Measurements from ENCODE around the gene LPCAT4.

Gene LPCAT4

DNA sequence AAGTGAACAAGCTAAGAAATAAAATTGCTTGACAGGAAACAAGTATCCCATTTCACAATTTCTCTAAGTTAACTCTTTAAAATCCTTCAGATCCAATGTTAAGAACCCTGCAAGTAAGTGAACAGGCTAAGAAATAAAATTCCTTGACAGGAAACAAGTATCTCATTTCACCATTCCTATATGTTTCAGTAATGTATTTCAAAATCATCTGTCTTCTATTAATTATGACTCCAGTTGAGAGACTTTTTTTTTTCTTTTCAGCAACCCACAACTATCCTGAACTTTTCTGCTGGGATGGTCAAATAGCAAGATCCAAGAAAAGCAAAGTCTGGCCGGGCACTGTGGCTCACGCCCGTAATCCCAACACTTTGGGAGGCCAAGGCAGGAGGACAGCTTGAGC is 27.1 kb downstream of the LPCAT4 start:
- TF ChIP-seq, protein P1, sequence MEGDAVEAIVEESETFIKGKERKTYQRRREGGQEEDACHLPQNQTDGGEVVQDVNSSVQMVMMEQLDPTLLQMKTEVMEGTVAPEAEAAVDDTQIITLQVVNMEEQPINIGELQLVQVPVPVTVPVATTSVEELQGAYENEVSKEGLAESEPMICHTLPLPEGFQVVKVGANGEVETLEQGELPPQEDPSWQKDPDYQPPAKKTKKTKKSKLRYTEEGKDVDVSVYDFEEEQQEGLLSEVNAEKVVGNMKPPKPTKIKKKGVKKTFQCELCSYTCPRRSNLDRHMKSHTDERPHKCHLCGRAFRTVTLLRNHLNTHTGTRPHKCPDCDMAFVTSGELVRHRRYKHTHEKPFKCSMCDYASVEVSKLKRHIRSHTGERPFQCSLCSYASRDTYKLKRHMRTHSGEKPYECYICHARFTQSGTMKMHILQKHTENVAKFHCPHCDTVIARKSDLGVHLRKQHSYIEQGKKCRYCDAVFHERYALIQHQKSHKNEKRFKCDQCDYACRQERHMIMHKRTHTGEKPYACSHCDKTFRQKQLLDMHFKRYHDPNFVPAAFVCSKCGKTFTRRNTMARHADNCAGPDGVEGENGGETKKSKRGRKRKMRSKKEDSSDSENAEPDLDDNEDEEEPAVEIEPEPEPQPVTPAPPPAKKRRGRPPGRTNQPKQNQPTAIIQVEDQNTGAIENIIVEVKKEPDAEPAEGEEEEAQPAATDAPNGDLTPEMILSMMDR (IDR thresholded peaks at IDR 0.05; ENCODE audit: control insufficient read depth, extremely low read depth, insufficient read depth): no peak
- H3K4me3 ChIP-seq (ENCODE audit: low read depth, low read length): no peak overlapping the region
- no peak for DNase-seq (ENCODE audit: low read depth)

DNA sequence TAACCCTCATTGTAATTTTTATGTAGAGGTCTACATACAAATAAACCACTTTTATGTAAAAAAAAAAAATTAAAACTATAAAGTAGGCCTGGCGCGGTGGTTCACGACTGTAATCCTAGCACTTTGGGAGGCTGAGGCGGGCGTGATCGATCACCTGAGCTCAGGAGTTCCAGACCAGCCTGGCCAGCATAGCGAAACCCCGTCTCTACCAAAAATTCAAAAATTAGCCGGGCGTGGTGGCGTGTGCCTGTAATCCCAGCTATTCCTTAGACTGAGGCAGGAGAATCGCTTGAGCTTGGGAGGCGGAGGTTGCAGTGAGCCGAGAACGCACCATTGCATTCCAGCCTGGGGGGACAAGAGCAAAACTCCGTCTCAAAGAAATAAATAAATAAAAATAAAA is 28.6 kb downstream of the LPCAT4 start:
- H3K4me3 ChIP-seq (ENCODE audit: low read depth, low read length): peak overlapping the region; percentile 81
- TF ChIP-seq, protein P1 (IDR thresholded peaks at IDR 0.05; ENCODE audit: control insufficient read depth, extremely low read depth, insufficient read depth): no peak

DNA sequence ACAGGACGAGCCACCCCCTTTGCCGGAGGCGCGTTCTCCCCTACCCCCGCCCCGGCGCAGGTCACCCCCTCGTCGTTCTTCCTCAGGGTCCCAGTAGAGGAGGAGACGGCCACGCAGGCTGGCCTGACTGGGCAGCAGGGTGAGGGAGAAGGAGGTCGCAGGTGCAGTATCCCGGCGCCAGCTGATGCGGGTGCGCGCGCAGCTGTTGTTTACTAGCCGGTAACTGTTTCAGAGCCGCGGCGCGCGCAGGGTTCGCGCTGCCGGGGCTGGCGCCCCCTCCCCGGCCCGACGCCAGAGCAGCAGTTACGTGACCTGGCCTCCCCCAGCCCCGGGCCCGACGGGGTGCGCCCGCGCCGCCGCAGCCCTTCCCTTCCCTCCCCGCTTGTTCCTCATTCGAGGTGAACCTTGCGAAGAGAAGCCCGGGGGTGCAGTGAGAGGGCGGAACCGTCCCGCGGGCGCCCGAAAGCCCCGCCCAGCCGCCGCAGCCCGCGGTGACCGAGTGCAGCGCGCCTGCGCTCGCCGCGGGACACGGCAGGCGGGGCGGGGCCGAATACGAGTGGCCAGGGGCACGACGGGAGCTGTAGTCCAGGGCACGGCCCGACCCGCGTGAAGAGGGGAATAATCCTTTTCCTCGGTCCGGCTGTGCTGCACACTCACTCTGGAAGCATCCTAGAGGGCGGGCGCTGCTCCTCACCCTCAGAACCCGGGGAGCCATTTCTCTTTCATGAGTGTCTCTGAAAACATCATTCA is 29.3 kb downstream of the LPCAT4 start, which contains the start of gene SLC12A6:
SLC12A6 (minus strand) TSS at position 225 of the 750 bp plus-strand sequence. CDS start 1,101 bp downstream, outside the sequence.
- no peak for DNase-seq (ENCODE audit: low read depth)
- TF ChIP-seq, protein P1 (IDR thresholded peaks at IDR 0.05; ENCODE audit: control insufficient read depth, extremely low read depth, insufficient read depth): no peak
- H3K4me3 ChIP-seq (ENCODE audit: low read depth, low read length): peak within 1 kb of the TSS; percentile 81

More for the DNA sequence above, 28.6 kb downstream of the LPCAT4 start:
- DNase-seq (ENCODE audit: low read depth): no peak

DNA sequence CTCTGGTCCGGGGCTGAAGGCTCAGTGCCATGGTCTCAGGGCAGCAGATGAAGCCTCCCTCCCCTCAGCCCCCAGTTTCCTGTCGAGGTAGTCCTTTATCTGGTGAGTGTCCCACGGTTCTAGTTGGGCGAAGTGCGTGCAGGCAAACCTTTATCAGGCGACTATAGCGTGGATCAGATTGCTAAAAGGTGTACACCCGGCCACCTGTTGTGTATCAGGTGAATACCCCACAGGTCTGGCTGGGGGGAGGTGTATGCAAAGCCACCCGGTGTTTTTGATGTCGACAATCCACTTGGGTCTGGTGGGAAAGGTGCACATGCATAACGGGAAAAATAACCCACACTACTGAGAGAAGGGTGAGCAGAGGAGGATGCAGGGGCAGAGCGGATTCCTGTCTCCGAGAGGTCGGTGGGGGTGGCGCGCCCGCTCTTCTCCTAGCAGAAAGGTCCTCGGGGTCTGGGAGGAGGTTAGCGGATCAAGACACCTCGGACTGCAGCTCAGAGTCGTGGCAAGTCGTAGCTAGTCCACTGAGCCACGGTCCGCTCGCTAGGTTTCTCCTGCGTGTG is 29.9 kb downstream of the LPCAT4 start:
- TF ChIP-seq, protein P1 (IDR thresholded peaks at IDR 0.05; ENCODE audit: control insufficient read depth, extremely low read depth, insufficient read depth): no peak
- peak overlapping the region; percentile 81 for H3K4me3 ChIP-seq (ENCODE audit: low read depth, low read length)
- DNase-seq (ENCODE audit: low read depth): no peak

DNA sequence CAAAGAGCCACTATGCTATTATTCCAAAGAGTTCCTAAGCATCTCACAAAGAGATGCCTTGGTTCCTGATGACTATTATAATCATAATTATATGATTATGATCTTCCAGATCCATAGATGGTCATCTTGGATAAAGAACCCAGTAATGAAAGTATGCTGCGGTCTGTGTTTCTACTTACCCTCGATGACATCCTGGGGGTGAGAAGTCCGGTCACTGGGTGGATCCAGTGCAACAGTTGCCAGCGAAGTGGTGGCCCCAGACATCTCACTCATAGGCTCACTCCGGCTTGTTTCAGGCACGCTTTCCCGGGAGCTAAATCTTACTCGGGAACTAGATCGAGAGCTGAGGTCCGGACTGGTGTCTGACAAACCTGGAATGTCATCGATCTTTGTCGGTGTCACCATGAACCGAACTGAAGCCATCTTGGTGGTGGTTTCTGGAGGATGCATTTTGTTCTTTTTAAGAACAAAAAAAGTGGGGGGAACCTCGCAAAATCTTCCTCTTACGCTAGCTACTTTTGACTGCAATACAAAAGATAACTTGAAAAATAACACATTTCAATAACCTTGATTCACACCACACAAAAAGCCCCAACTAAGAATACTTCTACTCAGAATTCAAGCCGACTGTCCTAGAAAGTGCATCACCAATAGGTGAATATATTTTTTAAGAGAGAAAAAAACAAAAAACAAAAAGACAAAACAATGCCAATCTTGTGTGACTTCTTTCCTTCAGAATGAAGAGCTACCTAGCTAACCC is 30.6 kb downstream of the LPCAT4 start:
- H3K4me3 ChIP-seq (ENCODE audit: low read depth, low read length): peak overlapping the region; percentile 81; the same call in 1 of the 2 replicates
- no peak for DNase-seq (ENCODE audit: low read depth)
- TF ChIP-seq, protein P1 (IDR thresholded peaks at IDR 0.05; ENCODE audit: control insufficient read depth, extremely low read depth, insufficient read depth): no peak

DNA sequence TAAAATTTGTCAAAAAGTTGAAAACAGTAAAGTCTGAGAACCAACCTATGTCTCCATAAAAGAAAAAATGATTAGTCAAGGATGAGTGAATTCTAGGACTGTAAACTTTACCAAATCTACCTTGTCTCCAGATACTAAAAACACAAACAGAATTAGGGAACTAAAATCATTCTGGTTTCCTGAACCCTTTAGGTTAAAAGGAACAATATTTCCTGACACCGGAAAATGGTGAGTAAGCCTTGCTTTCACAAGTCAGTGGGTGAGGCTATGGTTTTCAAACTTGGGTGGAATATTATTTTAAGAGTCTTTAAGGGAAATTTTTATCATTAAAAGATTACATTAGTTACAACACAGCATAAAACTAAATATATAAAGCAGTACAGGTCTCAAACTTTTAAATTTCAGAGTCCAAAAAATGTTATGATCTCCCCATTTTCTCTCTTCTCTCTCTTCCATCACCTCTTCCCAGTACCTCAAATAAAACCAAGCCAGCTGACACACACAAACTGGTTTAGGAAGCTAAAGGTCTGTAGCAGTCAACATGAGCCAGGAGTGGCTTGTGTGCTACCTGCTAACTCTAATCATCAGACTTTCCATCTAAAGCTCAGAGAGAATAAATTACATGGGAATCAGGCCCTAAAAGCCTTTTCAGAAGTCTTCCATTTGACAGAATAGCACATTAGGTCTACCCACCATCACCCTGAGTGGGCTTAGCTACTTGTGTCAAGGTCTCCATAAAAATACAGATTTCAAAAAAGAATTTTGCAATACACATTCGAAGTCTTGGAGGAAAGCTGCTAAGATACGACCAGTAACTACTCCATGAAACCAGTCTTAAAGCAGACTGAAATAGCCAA is 31.6 kb downstream of the LPCAT4 start:
- no peak for DNase-seq (ENCODE audit: low read depth)
- TF ChIP-seq, protein P1 (IDR thresholded peaks at IDR 0.05; ENCODE audit: control insufficient read depth, extremely low read depth, insufficient read depth): no peak
- no peak overlapping the region for H3K4me3 ChIP-seq (ENCODE audit: low read depth, low read length)

All from LNCaP clone FGC (cell line).